ENCODE results near the gene SCAPER. TPM values are rescaled to one million over a fixed set of nuclear protein-coding genes. Genes with fewer than 3 reads are reported as not detected.
A peak's percentile ranks its signal among the peaks of the same experiment; 100 is the strongest.

The SCAPER gene
- total RNA-seq, 1 donor: 8.3 TPM

DNA sequence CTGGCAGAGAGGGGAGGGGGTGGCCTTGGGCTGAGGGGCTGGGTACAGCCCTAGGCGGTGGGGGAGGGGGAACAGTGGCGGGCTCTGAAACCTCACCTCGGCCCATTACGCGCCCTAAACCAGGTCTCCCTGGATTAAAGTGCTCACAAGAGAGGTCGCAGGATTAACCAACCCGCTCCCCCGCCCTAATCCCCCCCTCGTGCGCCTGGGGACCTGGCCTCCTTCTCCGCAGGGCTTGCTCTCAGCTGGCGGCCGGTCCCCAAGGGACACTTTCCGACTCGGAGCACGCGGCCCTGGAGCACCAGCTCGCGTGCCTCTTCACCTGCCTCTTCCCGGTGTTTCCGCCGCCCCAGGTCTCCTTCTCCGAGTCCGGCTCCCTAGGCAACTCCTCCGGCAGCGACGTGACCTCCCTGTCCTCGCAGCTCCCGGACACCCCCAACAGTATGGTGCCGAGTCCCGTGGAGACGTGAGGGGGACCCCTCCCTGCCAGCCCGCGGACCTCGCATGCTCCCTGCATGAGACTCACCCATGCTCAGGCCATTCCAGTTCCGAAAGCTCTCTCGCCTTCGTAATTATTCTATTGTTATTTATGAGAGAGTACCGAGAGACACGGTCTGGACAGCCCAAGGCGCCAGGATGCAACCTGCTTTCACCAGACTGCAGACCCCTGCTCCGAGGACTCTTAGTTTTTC lies 563.6 kb downstream of the SCAPER start:
- TF ChIP-seq, protein P1, sequence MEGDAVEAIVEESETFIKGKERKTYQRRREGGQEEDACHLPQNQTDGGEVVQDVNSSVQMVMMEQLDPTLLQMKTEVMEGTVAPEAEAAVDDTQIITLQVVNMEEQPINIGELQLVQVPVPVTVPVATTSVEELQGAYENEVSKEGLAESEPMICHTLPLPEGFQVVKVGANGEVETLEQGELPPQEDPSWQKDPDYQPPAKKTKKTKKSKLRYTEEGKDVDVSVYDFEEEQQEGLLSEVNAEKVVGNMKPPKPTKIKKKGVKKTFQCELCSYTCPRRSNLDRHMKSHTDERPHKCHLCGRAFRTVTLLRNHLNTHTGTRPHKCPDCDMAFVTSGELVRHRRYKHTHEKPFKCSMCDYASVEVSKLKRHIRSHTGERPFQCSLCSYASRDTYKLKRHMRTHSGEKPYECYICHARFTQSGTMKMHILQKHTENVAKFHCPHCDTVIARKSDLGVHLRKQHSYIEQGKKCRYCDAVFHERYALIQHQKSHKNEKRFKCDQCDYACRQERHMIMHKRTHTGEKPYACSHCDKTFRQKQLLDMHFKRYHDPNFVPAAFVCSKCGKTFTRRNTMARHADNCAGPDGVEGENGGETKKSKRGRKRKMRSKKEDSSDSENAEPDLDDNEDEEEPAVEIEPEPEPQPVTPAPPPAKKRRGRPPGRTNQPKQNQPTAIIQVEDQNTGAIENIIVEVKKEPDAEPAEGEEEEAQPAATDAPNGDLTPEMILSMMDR (IDR thresholded peaks at IDR 0.05; ENCODE audit: extremely low read depth, low read depth, low read length): no peak
- Histone ChIP-seq H2AFZ (ENCODE audit: low read length) (no peak overlapping the region), H3K4me1 (ENCODE audit: insufficient read depth, low read length) (peaks cover 10% of the 10 kb centered on the region), H3K4me2 (ENCODE audit: insufficient read depth, low read length) (no peak overlapping the region), H3K79me2 (ENCODE audit: insufficient read depth, low read length) (no peaks in the 10 kb centered on the region), H3K27me3 (ENCODE audit: insufficient read depth, low read length) (peaks cover 99% of the 10 kb centered on the region), H3K36me3 (ENCODE audit: insufficient read depth, low read length) (no peaks in the 10 kb centered on the region), H4K20me1 (ENCODE audit: insufficient read depth, low read length) (no peaks in the 10 kb centered on the region), H3K27ac (ENCODE audit: low read depth, low read length) (no peak overlapping the region), H3K4me3 (ENCODE audit: insufficient read depth, low read length) (no peak overlapping the region), H3K9me3 (ENCODE audit: low read depth, low read length) (no peaks in the 10 kb centered on the region)
- DNase-seq (ENCODE audit: insufficient read length, low spot score, missing footprints): peak; percentile 87

DNA sequence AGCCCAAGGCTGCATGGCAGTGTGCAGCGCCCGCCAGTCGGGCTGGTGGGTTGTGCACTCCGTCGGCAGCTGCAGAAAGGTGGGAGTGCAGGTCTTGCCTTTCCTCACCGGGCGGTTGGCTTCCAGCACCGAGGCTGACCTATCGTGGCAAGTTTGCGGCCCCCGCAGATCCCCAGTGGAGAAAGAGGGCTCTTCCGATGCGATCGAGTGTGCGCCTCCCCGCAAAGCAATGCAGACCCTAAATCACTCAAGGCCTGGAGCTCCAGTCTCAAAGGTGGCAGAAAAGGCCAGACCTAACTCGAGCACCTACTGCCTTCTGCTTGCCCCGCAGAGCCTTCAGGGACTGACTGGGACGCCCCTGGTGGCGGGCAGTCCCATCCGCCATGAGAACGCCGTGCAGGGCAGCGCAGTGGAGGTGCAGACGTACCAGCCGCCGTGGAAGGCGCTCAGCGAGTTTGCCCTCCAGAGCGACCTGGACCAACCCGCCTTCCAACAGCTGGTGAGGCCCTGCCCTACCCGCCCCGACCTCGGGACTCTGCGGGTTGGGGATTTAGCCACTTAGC lies 564.3 kb downstream of the SCAPER start:
- Histone ChIP-seq H4K20me1 (ENCODE audit: insufficient read depth, low read length) (no peaks in the 10 kb centered on the region), H3K4me3 (ENCODE audit: insufficient read depth, low read length) (no peak overlapping the region), H3K27me3 (ENCODE audit: insufficient read depth, low read length) (peaks cover 99% of the 10 kb centered on the region), H2AFZ (ENCODE audit: low read length) (no peak overlapping the region), H3K4me2 (ENCODE audit: insufficient read depth, low read length) (peak overlapping the region; percentile 69), H3K9me3 (ENCODE audit: low read depth, low read length) (no peaks in the 10 kb centered on the region), H3K36me3 (ENCODE audit: insufficient read depth, low read length) (no peaks in the 10 kb centered on the region), H3K79me2 (ENCODE audit: insufficient read depth, low read length) (no peaks in the 10 kb centered on the region), H3K27ac (ENCODE audit: low read depth, low read length) (no peak overlapping the region), H3K4me1 (ENCODE audit: insufficient read depth, low read length) (peaks cover 8% of the 10 kb centered on the region)
- peak; percentile 87 for DNase-seq (ENCODE audit: insufficient read length, low spot score, missing footprints)
- TF ChIP-seq, protein P1 (IDR thresholded peaks at IDR 0.05; ENCODE audit: extremely low read depth, low read depth, low read length): no peak

DNA sequence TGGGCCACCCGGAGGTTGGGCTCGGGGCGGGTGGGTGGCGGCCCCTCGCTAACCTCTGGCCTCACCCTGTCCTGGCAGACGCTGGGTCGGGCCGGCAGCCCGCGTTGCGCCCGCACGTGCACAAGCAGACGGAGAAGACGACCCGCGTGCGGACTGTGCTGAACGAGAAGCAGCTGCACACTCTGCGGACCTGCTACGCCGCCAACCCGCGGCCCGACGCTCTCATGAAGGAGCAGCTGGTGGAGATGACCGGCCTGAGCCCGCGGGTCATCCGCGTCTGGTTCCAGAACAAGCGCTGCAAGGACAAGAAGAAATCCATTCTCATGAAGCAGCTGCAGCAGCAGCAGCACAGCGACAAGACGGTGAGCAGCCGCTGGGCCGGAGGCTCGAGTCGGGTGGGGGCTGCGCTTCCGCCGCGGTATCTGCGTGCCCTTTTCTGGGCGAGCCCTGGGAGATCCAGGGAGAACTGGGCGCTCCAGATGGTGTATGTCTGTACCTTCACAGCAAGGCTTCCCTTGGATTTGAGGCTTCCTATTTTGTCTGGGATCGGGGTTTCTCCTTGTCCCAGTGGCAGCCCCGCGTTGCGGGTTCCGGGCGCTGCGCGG lies 564.8 kb downstream of the SCAPER start:
- no peaks in the 10 kb centered on the region for H3K79me2 ChIP-seq (ENCODE audit: insufficient read depth, low read length)
- H3K4me3 ChIP-seq (ENCODE audit: insufficient read depth, low read length): peak overlapping the region; percentile 47
- no peaks in the 10 kb centered on the region for H3K9me3 ChIP-seq (ENCODE audit: low read depth, low read length)
- H3K4me1 ChIP-seq (ENCODE audit: insufficient read depth, low read length): peaks cover 8% of the 10 kb centered on the region
- peak overlapping the region; percentile 69 for H3K4me2 ChIP-seq (ENCODE audit: insufficient read depth, low read length)
- H3K27me3 ChIP-seq (ENCODE audit: insufficient read depth, low read length): peaks cover 99% of the 10 kb centered on the region
- TF ChIP-seq, protein P1 (IDR thresholded peaks at IDR 0.05; ENCODE audit: extremely low read depth, low read depth, low read length): no peak
- no peak overlapping the region for H2AFZ ChIP-seq (ENCODE audit: low read length)
- no peak overlapping the region for H3K27ac ChIP-seq (ENCODE audit: low read depth, low read length)
- no peaks in the 10 kb centered on the region for H4K20me1 ChIP-seq (ENCODE audit: insufficient read depth, low read length)
- peak; percentile 92 for DNase-seq (ENCODE audit: insufficient read length, low spot score, missing footprints)
- no peaks in the 10 kb centered on the region for H3K36me3 ChIP-seq (ENCODE audit: insufficient read depth, low read length)
